HL-60 (cell line): ENCODE measurements around the gene SSTR5.

Experiments
- DNase-seq, 2 experiments: peaks; one replicate each; pipeline ENCODE4 v3.0.0-alpha.2; 2010 to 2020; ENCODE audit warnings: low read depth in 1 of 2, low spot score in 1 of 2
- H3K27ac ChIP-seq: fragments of 250-450 bp; sonication (Bioruptor Pico); replicated peaks from 2 replicates; pipeline ENCODE4 v1.5.1; 2020; ENCODE audit warnings: mild to moderate bottlenecking, moderate library complexity
- H3K27me3 ChIP-seq: fragments of 250-450 bp; sonication (Bioruptor Pico); 2 replicates; pipeline ENCODE4 v1.5.1; 2021; ENCODE audit warnings: mild to moderate bottlenecking, moderate library complexity; ENCODE audit not compliant: insufficient read depth, poor library complexity, severe bottlenecking
- H3K4me3 ChIP-seq: replicated peaks from 2 replicates; pipeline ENCODE4 v1.5.1; 2011; ENCODE audit warnings: mild to moderate bottlenecking, control low read depth, low read length; ENCODE audit not compliant: insufficient read depth
- CTCF ChIP-seq: IDR thresholded peaks from one replicate; pipeline ENCODE4 v1.5.1; 2011; ENCODE audit warnings: low read length, control low read depth, inconsistent platforms; ENCODE audit not compliant: insufficient read depth
- GABPA ChIP-seq: IDR thresholded peaks from 2 replicates; pipeline ENCODE4 v1.6.1; 2012; ENCODE audit warnings: low read depth
- POLR2AphosphoS5 ChIP-seq: IDR thresholded peaks from 2 replicates; pipeline ENCODE4 v1.6.1; 2012; ENCODE audit warnings: low read depth
- REST ChIP-seq: IDR thresholded peaks from 2 replicates; pipeline ENCODE4 v1.6.1; 2012; ENCODE audit warnings: low read depth; ENCODE audit not compliant: insufficient replicate concordance
- SPI1 ChIP-seq: IDR thresholded peaks from 2 replicates; pipeline ENCODE4 v1.6.1; 2012; ENCODE audit warnings: low read depth, mild to moderate bottlenecking, borderline replicate concordance

Gene SSTR5

GRCh38 chr16:1117176-1117900 lies 44.8 kb downstream of the SSTR5 start:
- Histone ChIP-seq H3K27me3 (peaks cover 7% of the 10 kb centered on the region), H3K4me3 (no peak overlapping the region), H3K27ac (no peak overlapping the region)
- no peak for DNase-seq
- no peak for TF ChIP-seq CTCF
- no peak for TF ChIP-seq REST
- no peak for TF ChIP-seq POLR2AphosphoS5
- TF ChIP-seq SPI1, result no peak
- TF ChIP-seq GABPA, result no peak

GRCh38 chr16:1117926-1118325 lies 45.4 kb downstream of the SSTR5 start:
- TF ChIP-seq GABPA, result no peak
- TF ChIP-seq CTCF, result no peak
- no peak for DNase-seq
- Histone ChIP-seq H3K27me3 (peaks cover 7% of the 10 kb centered on the region), H3K27ac (no peak overlapping the region), H3K4me3 (no peak overlapping the region)

GRCh38 chr16:1119129-1119528 lies 46.6 kb downstream of the SSTR5 start:
- H3K27ac ChIP-seq, result no peak overlapping the region
- peaks cover 7% of the 10 kb centered on the region for H3K27me3 ChIP-seq
- no peak for TF ChIP-seq POLR2AphosphoS5
- no peak for TF ChIP-seq CTCF
- no peak for TF ChIP-seq GABPA
- TF ChIP-seq SPI1, result no peak
- TF ChIP-seq REST, result no peak
- no peak overlapping the region for H3K4me3 ChIP-seq
- DNase-seq, result no peak
